Measurements from ENCODE around the gene ST6GALNAC1. TPM values are rescaled to one million over a fixed set of nuclear protein-coding genes. Genes with fewer than 3 reads are reported as not detected.

ST6GALNAC1 gene
- total and polyA plus RNA-seq, 2 of the 13 experiments (the other 11 are each of a cell fraction or from before 2014, with no cell fraction given), result not detected

DNA sequence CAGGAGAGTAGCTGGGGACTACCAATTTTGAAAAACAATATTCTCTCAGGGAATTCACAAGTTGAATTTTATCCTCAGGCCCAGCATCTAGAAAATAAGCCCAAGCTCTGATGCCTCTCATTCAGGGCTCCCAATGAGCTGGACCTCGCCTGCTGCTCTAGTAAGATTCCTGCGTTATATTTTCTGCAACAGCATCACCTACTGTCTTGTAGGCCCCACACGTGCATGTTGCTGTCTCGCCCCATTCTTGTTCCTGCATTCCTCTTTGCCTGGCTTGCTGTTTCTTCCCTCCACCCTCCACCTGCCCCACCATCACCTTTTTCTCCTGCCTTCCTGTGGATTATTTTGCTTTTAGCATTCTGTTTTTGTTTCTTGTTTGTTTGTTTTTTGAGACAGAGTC, 49.6 kb downstream of the ST6GALNAC1 start (continued):
- TF ChIP-seq, protein P1, sequence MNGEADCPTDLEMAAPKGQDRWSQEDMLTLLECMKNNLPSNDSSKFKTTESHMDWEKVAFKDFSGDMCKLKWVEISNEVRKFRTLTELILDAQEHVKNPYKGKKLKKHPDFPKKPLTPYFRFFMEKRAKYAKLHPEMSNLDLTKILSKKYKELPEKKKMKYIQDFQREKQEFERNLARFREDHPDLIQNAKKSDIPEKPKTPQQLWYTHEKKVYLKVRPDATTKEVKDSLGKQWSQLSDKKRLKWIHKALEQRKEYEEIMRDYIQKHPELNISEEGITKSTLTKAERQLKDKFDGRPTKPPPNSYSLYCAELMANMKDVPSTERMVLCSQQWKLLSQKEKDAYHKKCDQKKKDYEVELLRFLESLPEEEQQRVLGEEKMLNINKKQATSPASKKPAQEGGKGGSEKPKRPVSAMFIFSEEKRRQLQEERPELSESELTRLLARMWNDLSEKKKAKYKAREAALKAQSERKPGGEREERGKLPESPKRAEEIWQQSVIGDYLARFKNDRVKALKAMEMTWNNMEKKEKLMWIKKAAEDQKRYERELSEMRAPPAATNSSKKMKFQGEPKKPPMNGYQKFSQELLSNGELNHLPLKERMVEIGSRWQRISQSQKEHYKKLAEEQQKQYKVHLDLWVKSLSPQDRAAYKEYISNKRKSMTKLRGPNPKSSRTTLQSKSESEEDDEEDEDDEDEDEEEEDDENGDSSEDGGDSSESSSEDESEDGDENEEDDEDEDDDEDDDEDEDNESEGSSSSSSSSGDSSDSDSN (CRISPR knock-in tag; IDR thresholded peaks at IDR 0.05), result no peak
- no peak for TF ChIP-seq GTF3A (CRISPR knock-in tag; conservative IDR thresholded peaks at IDR 0.05)
- TF ChIP-seq, protein P2, sequence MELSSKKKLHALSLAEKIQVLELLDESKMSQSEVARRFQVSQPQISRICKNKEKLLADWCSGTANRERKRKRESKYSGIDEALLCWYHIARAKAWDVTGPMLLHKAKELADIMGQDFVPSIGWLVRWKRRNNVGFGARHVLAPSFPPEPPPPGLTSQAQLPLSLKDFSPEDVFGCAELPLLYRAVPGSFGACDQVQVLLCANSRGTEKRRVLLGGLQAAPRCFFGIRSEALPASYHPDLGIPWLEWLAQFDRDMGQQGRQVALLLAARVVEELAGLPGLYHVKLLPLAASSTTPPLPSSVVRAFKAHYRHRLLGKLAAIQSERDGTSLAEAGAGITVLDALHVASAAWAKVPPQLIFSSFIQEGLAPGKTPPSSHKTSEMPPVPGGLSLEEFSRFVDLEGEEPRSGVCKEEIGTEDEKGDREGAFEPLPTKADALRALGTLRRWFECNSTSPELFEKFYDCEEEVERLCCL (CRISPR knock-in tag; IDR thresholded peaks at IDR 0.05; ENCODE audit: borderline replicate concordance), result no peak
- TF ChIP-seq ZFX (CRISPR knock-in tag; IDR thresholded peaks at IDR 0.05; ENCODE audit: low read depth), result peak; percentile 43; the same call in 1 of the 2 replicates
- TF ChIP-seq FOXK2 (IDR thresholded peaks at IDR 0.05), result 0 out of 2 replicates have a peak, but pooled peaks have one; percentile 18
- TF ChIP-seq TBX2 (CRISPR knock-in tag; IDR thresholded peaks at IDR 0.05; ENCODE audit: borderline replicate concordance), result no peak
- no peak for TF ChIP-seq FOSL1 (CRISPR knock-in tag; IDR thresholded peaks at IDR 0.05; ENCODE audit: borderline replicate concordance)

DNA sequence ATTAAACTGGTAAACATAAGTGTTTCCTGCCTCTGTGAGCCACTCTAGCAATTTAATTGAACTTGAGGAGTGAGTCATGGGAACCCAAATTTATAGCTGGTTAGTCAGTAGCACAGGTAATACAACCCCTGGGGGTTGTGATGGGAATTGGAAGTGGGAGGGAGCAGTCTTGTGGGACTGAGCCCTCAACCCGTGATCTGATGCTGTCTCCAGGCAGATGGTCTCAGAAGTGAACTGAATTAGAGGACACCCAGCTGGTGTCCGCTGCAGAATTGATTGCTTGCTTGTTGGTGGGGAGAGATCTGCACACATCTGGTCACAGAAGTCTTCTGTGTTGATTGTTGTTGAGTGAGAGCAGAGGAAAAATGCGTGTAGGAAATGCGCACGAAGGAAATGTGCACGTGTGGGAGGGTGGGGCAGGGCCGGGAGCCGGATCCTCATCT, 50.2 kb downstream of the ST6GALNAC1 start:
- H3K9me3 ChIP-seq (ENCODE audit: low read length), result no peaks in the 10 kb centered on the region
- ATAC-seq (no peak), DNase-seq (ENCODE audit: low spot score) (no peak), FAIRE-seq (no peak)
- H2AFZ ChIP-seq (ENCODE audit: low read length), result no peak overlapping the region
- in situ Hi-C loops (cut with HindIII; ENCODE audit: extremely low pct_ligation_motif_present, low pct_unique_long_range_greater_than_20kb) (no loop called here), intact Hi-C loops (cut with micrococcal nuclease; ENCODE audit: unreplicated experiment) (no loop called here)
- BruUV-seq (replicated peaks), result no TSS peak
- 70% methylated on average over 8 of the region's 8 CpGs for WGBS (ENCODE audit: low lambda C conversion rate)
- H3K4me1 ChIP-seq (ENCODE audit: insufficient read depth, low read length), result peaks cover 51% of the 10 kb centered on the region
- H3K9ac ChIP-seq (ENCODE audit: insufficient read depth, low read depth, low read length), result no peak overlapping the region
- no peak overlapping the region for H3K27ac ChIP-seq (ENCODE audit: extremely low read length, insufficient read depth, low read length)
- no peak overlapping the region for H3K4me3 ChIP-seq (replicated peaks in 1 of 3; ENCODE audit: insufficient read depth in 1 of 3, low read depth in 2 of 3, low read length in 3 of 3)
- ChIA-PET CTCF (ENCODE audit: low intra/inter-chr PET ratio, low total read pairs) (no interaction called here), POLR2A (interaction anchor here (1.0 to 1.5 kb wide), 2 partner anchors 26 to 36 kb away, joined by 3 to 4 read pairs; no protein-coding TSS in a partner anchor)
- H4K20me1 ChIP-seq (ENCODE audit: insufficient read depth, low read length), result no peaks in the 10 kb centered on the region
- no peaks in the 10 kb centered on the region for H3K79me2 ChIP-seq (ENCODE audit: insufficient read depth, low read length)
- no peak overlapping the region for H3K4me2 ChIP-seq (ENCODE audit: low read depth, low read length)
- H3K36me3 ChIP-seq (replicated peaks in 1 of 2; ENCODE audit: control insufficient read depth in 1 of 2, insufficient read depth in 2 of 2, low read length in 2 of 2), result no peaks in the 10 kb centered on the region
- H3K27me3 ChIP-seq (ENCODE audit: control insufficient read depth in 1 of 2, insufficient read depth in 2 of 2, low read length in 2 of 2), result peaks cover 0 to 2% of the 10 kb centered on the region in 2 experiments; a peak in 1 of 5 replicates
- no peak for TF ChIP-seq ETV5 (CRISPR knock-in tag; IDR thresholded peaks at IDR 0.05; ENCODE audit: borderline replicate concordance)
- TF ChIP-seq ADNP (CRISPR knock-in tag; IDR thresholded peaks at IDR 0.05), result no peak
- TF ChIP-seq ZNF263 (CRISPR knock-in tag; IDR thresholded peaks at IDR 0.05), result no peak
- TF ChIP-seq, protein P3, sequence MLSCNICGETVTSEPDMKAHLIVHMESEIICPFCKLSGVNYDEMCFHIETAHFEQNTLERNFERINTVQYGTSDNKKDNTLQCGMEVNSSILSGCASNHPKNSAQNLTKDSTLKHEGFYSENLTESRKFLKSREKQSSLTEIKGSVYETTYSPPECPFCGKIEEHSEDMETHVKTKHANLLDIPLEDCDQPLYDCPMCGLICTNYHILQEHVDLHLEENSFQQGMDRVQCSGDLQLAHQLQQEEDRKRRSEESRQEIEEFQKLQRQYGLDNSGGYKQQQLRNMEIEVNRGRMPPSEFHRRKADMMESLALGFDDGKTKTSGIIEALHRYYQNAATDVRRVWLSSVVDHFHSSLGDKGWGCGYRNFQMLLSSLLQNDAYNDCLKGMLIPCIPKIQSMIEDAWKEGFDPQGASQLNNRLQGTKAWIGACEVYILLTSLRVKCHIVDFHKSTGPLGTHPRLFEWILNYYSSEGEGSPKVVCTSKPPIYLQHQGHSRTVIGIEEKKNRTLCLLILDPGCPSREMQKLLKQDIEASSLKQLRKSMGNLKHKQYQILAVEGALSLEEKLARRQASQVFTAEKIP (CRISPR knock-in tag; IDR thresholded peaks at IDR 0.05; ENCODE audit: borderline replicate concordance), result no peak
- no peak for TF ChIP-seq MEIS2 (CRISPR knock-in tag; IDR thresholded peaks at IDR 0.05)
- TF ChIP-seq, protein P4, sequence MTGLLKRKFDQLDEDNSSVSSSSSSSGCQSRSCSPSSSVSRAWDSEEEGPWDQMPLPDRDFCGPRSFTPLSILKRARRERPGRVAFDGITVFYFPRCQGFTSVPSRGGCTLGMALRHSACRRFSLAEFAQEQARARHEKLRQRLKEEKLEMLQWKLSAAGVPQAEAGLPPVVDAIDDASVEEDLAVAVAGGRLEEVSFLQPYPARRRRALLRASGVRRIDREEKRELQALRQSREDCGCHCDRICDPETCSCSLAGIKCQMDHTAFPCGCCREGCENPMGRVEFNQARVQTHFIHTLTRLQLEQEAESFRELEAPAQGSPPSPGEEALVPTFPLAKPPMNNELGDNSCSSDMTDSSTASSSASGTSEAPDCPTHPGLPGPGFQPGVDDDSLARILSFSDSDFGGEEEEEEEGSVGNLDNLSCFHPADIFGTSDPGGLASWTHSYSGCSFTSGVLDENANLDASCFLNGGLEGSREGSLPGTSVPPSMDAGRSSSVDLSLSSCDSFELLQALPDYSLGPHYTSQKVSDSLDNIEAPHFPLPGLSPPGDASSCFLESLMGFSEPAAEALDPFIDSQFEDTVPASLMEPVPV (CRISPR knock-in tag; IDR thresholded peaks at IDR 0.05), result no peak
- TF ChIP-seq ZZZ3 (CRISPR knock-in tag; IDR thresholded peaks at IDR 0.05; ENCODE audit: borderline replicate concordance), result no peak
- no peak for TF ChIP-seq MLLT10 (CRISPR knock-in tag; IDR thresholded peaks at IDR 0.05)
- no peak for TF ChIP-seq ZNF260 (CRISPR knock-in tag; IDR thresholded peaks at IDR 0.05; ENCODE audit: borderline replicate concordance, low read depth)
- no peak for TF ChIP-seq FOXA1 (IDR thresholded peaks at IDR 0.05)
- TF ChIP-seq FOXA1 (CRISPR knock-in tag; IDR thresholded peaks at IDR 0.05), result no peak

All from HepG2 (cell line).